HEK293 (cell line): ENCODE results near the gene ZDHHC3.

Source experiments
- KLF1 ChIP-seq: fragments of 450-650 bp; formaldehyde crosslinking; IDR thresholded peaks from 2 replicates; pipeline ENCODE4 v1.5.1; 2016; ENCODE audit warnings: missing biosample characterization, missing genetic modification characterization
- SP2 ChIP-seq: fragments of 450-650 bp; formaldehyde crosslinking; IDR thresholded peaks from 2 replicates; pipeline ENCODE4 v1.5.1; 2016; ENCODE audit warnings: missing biosample characterization, missing genetic modification characterization
- ZBTB8A ChIP-seq: fragments of 450-650 bp; formaldehyde crosslinking; IDR thresholded peaks from 2 replicates; pipeline ENCODE4 v1.5.1; 2016; ENCODE audit warnings: missing biosample characterization, missing genetic modification characterization
- ZFP37 ChIP-seq: fragments of 450-650 bp; formaldehyde crosslinking; IDR thresholded peaks from 2 replicates; pipeline ENCODE4 v1.5.1; 2016; ENCODE audit warnings: missing biosample characterization, missing genetic modification characterization
- ZNF146 ChIP-seq: fragments of 450-650 bp; formaldehyde crosslinking; IDR thresholded peaks from 2 replicates; pipeline ENCODE4 v1.5.1; 2016; ENCODE audit warnings: missing biosample characterization, missing genetic modification characterization
- ZNF16 ChIP-seq: fragments of 450-650 bp; formaldehyde crosslinking; IDR thresholded peaks from 2 replicates; pipeline ENCODE4 v1.5.1; 2016; ENCODE audit warnings: low read depth, missing biosample characterization, missing genetic modification characterization
- ZNF274 ChIP-seq, 2 experiments: fragments of 200-500 bp in 1 of 2; fragments of 450-650 bp in 1 of 2; sonication (Bioruptor generic) in 1 of 2; formaldehyde crosslinking in 1 of 2; IDR thresholded peaks; 2 replicates each; pipeline versions ENCODE4 v1.5.1 to v1.6.1; 2014 to 2016; ENCODE audit warnings: borderline replicate concordance in 1 of 2, inconsistent platforms in 1 of 2, low read length in 1 of 2, missing biosample characterization in 1 of 2, missing genetic modification characterization in 1 of 2
- ZNF311 ChIP-seq: fragments of 450-650 bp; formaldehyde crosslinking; IDR thresholded peaks from 2 replicates; pipeline ENCODE4 v1.5.1; 2017; ENCODE audit warnings: missing biosample characterization, missing genetic modification characterization, borderline replicate concordance
- ZNF785 ChIP-seq: fragments of 450-650 bp; formaldehyde crosslinking; IDR thresholded peaks from 2 replicates; pipeline ENCODE4 v1.5.1; 2016; ENCODE audit warnings: missing biosample characterization, missing genetic modification characterization
- ZNF792 ChIP-seq: fragments of 450-650 bp; formaldehyde crosslinking; IDR thresholded peaks from 2 replicates; pipeline ENCODE4 v1.5.1; 2016; ENCODE audit warnings: missing biosample characterization, missing genetic modification characterization
- ZSCAN23 ChIP-seq: fragments of 450-650 bp; formaldehyde crosslinking; IDR thresholded peaks from 2 replicates; pipeline ENCODE4 v1.5.1; 2016; ENCODE audit warnings: missing biosample characterization, missing genetic modification characterization
- TF ChIP-seq, protein P1 (sequence below): fragments of 450-650 bp; formaldehyde crosslinking; IDR thresholded peaks from 2 replicates; pipeline ENCODE4 v1.5.1; 2016; ENCODE audit warnings: missing biosample characterization, missing genetic modification characterization
- TF ChIP-seq, protein P2 (sequence below): fragments of 450-650 bp; formaldehyde crosslinking; IDR thresholded peaks from 2 replicates; pipeline ENCODE4 v1.5.1; 2016; ENCODE audit warnings: missing biosample characterization, missing genetic modification characterization
- TF ChIP-seq, protein P3 (sequence below): fragments of 450-650 bp; formaldehyde crosslinking; IDR thresholded peaks from 2 replicates; pipeline ENCODE4 v1.5.1; 2016; ENCODE audit warnings: missing biosample characterization, missing genetic modification characterization

DNA sequence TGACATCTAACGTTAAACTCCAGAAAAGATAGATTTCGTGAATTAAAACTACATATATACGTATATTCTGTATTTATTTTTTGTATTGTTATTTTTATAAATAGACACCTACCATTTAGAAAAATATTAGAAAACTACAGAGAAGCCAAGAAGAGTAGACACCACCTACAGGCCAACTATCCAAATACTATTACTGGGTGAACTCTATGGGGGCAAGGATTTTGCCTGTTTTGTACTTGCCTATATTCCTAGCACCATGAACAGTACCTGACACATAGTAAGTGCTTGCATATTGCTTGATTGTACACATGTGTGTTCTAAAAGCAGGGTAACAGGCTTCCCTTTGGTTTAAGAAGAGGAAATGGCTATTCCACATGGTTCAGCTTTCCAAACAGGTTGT lies 25.8 kb upstream of the ZDHHC3 start:
- TF ChIP-seq, protein P1, sequence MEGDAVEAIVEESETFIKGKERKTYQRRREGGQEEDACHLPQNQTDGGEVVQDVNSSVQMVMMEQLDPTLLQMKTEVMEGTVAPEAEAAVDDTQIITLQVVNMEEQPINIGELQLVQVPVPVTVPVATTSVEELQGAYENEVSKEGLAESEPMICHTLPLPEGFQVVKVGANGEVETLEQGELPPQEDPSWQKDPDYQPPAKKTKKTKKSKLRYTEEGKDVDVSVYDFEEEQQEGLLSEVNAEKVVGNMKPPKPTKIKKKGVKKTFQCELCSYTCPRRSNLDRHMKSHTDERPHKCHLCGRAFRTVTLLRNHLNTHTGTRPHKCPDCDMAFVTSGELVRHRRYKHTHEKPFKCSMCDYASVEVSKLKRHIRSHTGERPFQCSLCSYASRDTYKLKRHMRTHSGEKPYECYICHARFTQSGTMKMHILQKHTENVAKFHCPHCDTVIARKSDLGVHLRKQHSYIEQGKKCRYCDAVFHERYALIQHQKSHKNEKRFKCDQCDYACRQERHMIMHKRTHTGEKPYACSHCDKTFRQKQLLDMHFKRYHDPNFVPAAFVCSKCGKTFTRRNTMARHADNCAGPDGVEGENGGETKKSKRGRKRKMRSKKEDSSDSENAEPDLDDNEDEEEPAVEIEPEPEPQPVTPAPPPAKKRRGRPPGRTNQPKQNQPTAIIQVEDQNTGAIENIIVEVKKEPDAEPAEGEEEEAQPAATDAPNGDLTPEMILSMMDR (tag by site-specific recombination), result no peak
- TF ChIP-seq ZBTB8A, result no peak
- TF ChIP-seq ZNF311 (tag by site-specific recombination), result no peak
- TF ChIP-seq KLF1 (tag by site-specific recombination), result no peak
- no peak for TF ChIP-seq ZNF792
- TF ChIP-seq ZNF16 (tag by site-specific recombination), result no peak
- TF ChIP-seq ZNF146 (tag by site-specific recombination), result no peak
- TF ChIP-seq SP2, result no peak
- TF ChIP-seq, protein P2, sequence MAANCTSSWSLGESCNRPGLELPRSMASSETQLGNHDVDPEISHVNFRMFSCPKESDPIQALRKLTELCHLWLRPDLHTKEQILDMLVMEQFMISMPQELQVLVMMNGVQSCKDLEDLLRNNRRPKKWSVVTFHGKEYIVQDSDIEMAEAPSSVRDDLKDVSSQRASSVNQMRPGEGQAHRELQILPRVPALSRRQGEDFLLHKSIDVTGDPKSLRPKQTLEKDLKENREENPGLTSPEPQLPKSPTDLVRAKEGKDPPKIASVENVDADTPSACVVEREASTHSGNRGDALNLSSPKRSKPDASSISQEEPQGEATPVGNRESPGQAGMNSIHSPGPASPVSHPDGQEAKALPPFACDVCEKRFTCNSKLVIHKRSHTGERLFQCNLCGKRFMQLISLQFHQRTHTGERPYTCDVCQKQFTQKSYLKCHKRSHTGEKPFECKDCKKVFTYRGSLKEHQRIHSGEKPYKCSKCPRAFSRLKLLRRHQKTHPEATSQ (tag by site-specific recombination), result no peak
- no peak for TF ChIP-seq ZFP37 (tag by site-specific recombination)
- no peak for TF ChIP-seq ZNF274 (IDR thresholded peaks at IDR 0.05; ENCODE audit: low read length)
- no peak for TF ChIP-seq ZNF274 (tag by site-specific recombination; IDR thresholded peaks at IDR 0.05; ENCODE audit: borderline replicate concordance)
- TF ChIP-seq ZNF785, result no peak
- TF ChIP-seq ZSCAN23 (tag by site-specific recombination), result no peak
- TF ChIP-seq, protein P3, sequence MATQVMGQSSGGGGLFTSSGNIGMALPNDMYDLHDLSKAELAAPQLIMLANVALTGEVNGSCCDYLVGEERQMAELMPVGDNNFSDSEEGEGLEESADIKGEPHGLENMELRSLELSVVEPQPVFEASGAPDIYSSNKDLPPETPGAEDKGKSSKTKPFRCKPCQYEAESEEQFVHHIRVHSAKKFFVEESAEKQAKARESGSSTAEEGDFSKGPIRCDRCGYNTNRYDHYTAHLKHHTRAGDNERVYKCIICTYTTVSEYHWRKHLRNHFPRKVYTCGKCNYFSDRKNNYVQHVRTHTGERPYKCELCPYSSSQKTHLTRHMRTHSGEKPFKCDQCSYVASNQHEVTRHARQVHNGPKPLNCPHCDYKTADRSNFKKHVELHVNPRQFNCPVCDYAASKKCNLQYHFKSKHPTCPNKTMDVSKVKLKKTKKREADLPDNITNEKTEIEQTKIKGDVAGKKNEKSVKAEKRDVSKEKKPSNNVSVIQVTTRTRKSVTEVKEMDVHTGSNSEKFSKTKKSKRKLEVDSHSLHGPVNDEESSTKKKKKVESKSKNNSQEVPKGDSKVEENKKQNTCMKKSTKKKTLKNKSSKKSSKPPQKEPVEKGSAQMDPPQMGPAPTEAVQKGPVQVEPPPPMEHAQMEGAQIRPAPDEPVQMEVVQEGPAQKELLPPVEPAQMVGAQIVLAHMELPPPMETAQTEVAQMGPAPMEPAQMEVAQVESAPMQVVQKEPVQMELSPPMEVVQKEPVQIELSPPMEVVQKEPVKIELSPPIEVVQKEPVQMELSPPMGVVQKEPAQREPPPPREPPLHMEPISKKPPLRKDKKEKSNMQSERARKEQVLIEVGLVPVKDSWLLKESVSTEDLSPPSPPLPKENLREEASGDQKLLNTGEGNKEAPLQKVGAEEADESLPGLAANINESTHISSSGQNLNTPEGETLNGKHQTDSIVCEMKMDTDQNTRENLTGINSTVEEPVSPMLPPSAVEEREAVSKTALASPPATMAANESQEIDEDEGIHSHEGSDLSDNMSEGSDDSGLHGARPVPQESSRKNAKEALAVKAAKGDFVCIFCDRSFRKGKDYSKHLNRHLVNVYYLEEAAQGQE (tag by site-specific recombination), result no peak
